ENCODE results near the gene ATP10B.

GRCh38 chr5:160720822-160721221 is 131.2 kb downstream of the ATP10B start:
- TF ChIP-seq CTCF (conservative IDR thresholded peaks at IDR 0.05; ENCODE audit: low read length): no peak
- no peak for TF ChIP-seq EZH2phosphoT487 (IDR thresholded peaks at IDR 0.05; ENCODE audit: borderline replicate concordance, low read depth, low read length)
